Non-pigmented ciliary epithelial cell (primary cell): ENCODE results near the gene LRRK1.

Experiments
- DNase-seq: peaks from one replicate; pipeline ENCODE4 v3.0.0-alpha.2; 2010; ENCODE audit warnings: low read depth

The LRRK1 gene

DNA sequence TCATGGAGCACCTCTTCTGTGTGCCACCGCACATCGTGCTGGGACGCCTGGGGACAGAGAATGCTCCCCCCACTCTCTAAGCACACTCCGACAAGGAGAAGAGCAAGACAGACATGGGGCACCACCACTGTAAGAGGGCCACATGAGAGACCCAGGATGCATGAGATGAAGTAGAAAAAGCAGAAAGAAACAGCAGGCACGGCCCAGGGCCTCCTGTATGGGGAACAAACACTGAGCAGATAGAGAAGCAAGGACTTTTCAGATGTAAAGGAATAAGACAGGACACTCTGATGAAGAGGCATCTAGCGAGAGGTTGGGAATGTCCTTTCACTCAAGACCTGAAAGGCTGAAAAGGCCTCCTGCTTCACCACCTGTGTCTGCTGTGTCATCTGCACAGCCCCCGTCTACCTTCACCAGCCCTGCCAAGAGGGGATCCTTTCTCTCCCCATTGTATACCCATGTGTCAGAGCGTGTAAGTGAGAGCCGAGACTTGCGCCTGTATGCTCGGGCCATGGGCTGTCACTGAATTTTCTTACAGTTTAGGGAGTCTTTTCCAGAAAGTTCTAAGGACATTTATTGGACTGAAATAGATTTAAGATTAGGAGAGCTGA, 125.6 kb downstream of the LRRK1 start:
- DNase-seq, result no peak

DNA sequence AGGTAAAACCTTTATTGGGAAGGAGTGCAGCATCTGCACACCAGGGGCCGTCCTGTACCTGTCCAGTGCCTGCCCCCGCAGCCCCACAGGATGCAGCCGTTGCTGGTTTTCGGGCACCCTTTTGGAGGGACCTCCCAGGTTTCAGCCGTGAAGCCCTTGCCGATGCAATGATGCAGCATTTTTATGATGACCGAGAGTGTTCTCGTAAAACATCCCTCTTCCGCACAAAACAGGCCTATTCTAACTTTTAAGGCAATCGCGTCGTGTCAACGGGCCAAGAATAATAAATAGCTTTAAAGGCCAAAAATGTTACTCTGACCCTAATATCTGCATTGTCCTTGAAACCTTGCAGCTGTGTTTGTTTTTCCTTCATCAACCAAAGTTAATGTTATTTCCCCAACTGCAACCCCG, 126.1 kb downstream of the LRRK1 start:
- no peak for DNase-seq

DNA sequence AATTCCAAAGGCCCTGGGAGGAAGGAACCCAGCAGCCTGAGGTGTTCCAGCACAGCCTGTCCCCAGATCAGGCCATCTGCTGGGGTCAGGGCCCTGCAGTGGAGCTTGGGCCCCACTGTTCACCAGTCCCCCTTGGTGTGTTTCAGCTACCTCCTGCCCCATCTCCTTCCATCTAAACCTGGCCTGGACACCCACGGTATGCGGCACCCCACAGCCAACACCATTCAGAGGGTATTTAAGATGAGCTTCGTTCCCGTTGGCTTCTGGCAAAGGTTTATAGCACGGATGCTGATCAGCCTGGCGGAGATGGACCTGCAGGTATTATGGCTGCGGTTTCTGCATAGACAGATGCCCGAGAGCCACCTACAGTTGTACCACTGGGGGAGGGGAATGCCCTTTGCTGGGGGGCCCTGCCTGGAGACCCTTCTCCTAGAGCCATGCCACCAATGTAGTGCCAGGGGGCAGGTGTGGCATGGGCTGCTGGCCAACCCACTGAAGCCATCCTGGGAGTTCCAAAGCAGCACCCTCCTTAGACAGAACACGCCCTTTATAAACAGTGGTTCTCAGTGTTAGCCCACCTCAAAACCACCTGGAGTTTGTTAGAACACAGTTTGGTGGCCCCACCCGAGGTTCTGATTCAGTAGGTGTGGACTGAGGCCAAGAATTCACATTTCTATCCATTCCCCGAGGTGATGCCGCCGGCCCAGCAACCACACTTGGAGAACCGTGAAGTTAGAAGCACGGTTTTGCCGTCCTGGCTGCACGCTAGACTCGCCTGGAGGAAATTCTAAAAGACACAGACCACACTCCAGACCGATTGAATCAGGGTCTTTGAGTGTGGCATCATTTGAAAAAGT, 126.9 kb downstream of the LRRK1 start:
- DNase-seq, result no peak

DNA sequence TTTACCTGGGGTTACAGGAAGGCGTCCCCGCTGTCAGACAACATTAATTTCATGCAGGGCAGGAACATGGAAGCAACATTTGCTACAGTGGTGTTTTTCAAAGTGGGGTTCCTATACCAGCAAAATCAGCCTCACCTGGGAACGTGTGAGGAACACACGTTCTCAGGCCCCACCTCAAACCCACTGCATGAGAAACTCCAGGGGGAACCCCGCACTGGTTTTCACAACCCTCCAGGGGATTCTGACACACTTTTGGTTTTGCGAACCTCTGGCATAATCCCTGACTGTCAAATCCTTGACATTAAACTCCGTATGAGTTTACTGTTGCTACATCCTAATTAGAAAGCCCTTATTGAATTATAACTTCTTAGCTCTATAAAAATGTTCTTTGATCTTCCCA, 127.7 kb downstream of the LRRK1 start:
- no peak for DNase-seq

DNA sequence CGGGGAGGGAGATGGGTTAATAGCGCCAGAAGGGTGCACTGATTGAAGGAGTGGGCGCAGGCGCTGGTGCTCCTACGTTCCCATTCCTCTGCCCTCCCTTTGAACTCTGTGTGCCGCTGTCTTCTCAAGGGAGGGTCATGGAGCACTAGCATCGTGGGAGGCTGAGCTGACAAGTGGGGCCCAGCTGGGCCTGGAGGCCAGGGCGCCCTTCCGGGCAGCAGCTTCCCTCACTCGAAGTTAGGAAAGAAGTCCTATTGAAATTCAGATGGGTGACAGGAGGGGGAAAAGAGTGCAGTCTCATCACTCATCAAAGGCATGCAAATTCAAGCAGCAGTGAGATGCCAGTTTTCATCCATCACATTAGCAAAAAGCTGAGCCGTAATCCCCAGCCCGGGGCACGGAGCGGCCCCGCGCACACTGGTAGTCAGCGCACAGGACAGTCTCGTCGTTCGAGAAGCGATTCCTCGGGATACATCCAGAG, 128.2 kb downstream of the LRRK1 start:
- no peak for DNase-seq

DNA sequence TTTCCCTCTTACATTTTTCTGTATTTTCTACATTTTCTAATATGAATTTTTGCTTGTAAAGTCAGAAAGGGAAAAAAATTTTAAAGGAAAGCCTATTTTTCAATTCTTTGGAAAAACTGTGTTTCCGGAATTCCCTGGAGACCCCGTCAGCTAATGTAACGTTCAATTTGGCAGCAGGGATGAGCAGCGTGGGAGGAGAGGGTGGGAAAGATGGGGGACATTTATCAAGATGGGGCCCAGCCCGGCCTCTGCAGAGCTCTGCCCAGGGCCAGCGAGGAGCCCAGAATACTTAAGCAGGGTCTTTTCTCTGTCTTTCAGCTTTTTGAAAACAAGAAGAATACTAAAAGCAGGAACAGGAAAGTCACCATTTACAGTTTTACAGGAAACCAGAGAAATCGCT, 129.0 kb downstream of the LRRK1 start:
- no peak for DNase-seq

DNA sequence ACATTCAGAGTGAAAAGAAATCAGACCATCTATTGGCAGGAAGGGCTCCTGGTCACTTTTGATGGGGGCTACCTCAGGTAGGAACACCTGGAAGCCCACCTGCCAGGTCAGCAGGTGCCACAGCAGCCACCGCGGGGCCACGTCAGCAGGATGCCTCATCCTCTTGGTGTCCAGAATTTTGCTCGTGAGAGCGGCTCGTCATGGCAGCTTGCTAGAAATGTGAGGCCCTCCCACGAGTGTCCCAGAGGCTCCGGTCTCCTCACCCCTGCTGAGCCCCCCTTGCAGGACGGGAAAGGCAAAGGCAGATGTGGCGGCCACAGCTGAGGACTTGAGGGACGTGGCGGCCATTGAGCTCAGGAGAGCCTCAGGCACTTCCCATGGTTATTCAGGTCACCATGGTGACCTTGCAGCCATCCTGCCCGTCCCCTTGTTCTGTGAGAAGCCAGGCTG, 129.4 kb downstream of the LRRK1 start:
- no peak for DNase-seq

DNA sequence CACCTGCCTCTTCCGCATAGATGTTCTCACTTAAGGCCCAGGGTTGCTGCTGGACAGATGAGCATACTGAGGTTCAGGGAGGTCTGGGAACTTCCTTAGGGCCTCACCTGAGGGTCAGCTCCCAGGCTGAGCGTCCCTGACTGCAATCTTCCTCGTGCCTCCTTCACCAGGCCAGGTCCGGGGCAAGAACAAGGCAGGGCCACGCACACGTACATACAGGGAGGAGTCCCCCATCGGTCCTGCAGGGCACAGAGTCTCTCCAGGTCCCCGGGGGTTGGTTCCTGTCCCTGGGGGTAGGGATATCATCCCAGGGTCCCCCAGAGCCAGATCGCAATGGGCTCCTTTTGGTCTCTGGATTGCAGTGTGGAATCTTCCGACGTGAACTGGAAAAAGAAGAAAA, 130.1 kb downstream of the LRRK1 start:
- DNase-seq, result no peak

DNA sequence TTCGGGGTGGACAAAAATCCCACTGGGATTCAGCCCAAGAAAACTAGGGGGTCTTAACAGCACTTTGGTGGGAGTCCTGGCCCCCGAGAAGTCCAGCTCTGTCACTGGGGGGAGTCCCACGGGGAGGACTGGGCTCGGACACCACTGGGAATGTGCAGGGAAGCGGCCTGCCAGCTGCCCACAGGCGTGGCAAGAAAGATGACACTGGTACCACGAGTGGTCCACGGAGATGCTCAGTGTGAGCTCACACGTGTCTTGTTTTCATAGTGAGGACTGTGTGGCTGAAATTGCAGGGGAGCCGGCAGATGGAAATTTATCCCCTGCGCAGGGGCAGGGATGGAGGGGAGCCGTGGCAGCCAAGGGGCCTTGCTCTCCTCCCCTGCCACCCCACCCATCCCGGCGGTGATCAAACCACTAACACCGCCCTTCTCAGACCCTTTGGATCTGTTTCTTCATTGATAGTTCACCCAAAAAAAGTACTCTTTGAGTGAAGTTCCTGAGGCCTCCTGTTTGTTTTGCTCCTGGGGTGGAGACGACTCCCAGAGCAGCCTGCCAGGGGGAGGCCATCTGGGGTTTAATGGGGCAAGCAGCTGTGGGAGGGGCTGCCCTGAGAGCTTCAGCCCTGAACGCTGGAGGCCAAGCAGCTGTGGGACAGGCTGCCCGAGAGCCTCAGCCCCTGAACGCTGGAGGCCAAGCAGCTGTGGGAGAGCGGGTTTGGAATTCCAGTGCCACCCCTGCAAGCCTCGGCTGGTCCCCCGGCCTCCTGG, 130.9 kb downstream of the LRRK1 start:
- DNase-seq, result no peak

DNA sequence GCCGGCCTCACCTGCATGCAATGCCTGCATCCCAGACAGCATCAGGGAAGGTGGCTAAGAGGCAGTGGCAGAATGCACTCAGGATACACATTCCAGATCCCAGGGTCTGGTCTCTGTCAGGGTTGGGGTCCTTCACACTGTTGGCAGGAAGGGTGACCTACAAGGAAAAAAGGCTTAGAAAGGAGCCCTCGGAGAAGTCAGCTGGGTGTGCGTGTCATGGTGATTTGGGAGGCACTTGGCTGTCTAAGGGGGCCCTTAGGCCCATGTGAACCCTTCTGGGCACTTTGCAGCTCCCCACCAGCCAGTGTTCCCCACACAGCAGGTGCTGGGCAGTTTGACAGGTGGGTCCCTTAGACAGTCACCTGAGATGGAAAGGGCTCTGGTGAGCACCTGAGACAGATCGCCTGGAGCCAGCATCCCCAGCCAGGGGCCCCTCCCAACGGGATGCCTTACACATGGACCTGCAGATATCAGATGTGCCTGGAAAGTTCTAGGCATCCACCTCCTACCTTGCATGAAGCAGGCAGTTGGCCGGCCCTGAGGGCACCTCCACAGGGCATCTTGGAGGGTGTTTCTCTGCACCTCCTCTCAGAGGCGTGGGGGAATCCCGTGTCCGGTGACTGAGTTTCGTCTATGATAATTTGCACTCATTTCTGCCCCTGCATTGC, 131.6 kb downstream of the LRRK1 start:
- DNase-seq, result no peak

DNA sequence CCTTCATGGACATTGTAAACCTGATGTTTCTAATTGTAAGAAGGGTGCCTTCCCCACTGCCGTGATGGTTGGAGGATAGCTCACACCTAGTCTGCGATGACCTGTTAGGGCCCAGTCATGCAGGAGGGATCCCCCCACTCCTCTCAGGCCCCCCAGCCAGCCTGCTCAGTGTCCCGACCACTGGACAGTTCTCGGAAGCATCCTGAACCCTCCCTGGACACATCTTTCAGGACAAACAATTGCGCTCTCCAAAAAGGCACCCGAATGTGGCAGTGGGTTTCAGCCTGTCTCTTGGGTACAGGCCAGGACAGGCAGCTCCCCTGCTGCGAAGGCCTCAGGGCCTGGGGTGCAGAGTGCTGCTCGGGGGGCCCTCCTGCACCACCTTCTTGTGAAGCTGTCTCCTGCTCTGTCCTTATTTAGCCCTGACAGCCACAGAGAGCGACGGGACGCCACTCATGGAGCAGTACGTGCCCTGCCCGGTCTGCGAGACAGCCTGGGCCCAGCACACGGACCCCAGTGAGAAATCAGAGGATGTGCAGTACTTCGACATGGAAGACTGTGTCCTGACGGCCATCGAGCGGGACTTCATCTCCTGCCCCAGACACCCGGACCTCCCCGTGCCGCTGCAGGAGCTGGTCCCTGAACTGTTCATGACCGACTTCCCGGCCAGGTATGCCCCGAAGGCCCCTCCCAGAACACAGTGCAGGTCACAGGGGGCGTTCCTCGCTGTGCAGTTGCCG, 132.3 kb downstream of the LRRK1 start:
- DNase-seq, result no peak

DNA sequence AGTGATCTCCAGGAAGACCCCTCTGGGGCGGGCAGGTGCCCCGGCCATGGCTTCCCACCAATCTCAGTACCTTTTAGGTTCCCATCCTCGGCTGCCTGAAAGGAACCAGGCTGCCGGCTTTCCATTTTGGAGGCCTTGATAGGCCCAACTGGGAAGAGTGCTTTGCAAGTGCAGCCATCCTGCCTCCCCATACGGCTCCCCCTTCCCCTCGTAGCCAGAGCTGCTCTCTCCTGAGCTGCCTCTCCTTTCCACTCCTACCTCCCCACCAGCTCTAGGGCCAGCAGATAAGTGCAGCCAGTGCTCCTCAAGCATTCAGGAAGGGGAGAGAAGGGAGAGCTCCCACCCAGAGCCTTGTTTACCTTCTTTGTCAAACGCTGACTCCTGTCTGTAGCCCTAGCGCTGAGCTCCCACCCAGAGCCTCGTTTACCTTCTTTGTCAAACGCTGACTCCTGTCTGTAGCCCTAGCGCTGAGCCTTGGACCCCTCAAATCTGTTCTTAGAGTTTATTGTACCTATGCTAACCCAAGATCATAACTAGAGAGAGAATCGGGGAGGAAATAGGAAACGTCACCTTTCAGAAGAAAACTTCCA, 133.0 kb downstream of the LRRK1 start:
- no peak for DNase-seq

DNA sequence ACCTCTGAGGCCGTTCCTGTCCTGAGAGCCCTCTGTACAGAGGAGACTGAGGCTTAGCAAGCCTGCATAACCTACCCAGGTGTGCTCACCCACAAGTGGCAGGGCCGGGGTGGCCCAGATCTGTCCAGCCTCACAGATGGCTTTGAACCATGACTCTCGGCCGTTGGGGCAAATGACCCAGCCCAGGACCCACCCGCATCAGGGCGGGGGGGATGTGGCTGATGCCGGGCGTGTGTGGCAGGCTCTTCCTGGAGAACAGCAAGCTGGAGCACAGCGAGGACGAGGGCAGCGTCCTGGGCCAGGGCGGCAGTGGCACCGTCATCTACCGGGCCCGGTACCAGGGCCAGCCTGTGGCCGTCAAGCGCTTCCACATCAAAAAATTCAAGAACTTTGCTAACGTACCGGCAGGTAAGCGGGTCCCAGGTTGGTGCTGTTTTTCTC, 133.5 kb downstream of the LRRK1 start:
- DNase-seq, result no peak

DNA sequence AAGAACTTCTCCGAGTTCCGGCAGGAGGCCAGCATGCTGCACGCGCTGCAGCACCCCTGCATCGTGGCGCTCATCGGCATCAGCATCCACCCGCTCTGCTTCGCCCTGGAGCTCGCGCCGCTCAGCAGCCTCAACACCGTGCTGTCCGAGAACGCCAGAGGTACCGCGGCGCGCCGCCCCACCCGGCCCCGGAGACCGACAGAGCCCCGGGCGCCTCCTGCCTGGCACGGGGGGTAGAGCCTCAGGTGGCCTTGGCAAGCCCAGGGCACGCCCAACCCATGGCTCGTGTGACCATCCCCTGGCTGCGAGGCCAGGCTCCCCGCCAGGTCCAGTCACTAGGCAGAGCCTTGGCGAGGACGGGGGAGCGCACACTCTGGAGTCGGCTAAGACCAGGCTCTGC, 134.1 kb downstream of the LRRK1 start:
- no peak for DNase-seq

DNA sequence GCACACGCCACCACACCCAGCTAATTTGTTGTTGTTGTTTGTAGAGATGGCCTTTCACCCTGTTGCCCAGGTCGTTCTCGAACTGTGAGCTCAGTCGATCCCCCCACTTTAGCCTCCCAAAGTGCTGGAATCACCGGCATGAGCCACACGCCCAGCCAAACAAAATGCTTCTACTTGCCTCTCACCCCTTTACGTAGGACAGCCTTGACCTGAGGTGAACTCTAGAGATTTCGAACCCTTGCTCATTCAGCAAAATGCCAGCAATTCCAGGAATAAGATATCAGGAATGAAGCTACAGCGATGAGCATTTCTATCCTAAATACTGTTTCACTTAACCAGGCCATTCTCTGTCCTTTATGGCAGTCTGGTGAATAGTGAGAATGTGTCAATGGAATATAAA, 135.0 kb downstream of the LRRK1 start:
- no peak for DNase-seq

DNA sequence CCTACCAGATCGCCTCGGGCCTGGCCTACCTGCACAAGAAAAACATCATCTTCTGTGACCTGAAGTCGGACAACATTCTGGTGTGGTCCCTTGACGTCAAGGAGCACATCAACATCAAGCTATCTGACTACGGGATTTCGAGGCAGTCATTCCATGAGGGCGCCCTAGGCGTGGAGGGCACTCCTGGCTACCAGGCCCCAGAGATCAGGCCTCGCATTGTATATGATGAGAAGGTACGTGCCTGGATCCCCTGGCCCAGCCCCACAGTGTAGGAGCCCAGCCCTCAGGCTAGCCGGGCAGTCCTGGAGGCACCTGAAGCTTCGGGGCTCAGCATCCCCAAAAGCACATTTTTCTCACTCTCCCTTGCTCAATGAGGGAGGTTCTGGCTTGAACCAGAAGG, 135.8 kb downstream of the LRRK1 start:
- no peak for DNase-seq

DNA sequence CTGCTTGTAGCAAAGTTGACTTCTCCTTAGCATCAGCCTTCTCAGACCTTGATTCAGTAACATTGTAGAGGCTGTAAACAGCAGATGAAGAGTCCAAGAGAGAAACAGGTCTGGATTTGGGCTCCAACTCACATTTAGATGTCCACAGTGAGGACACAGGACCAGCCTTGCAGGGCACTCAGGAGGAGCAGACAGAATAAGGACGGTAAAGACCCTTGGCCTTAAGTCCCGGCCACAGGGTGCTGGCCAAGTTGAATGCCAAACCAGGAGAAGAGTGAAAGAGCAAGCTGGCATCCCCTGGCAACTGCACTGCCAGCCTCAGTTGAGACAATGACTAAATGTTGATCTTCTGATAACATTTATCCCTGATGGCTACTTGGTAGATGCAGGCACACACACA, 136.3 kb downstream of the LRRK1 start:
- DNase-seq, result no peak

DNA sequence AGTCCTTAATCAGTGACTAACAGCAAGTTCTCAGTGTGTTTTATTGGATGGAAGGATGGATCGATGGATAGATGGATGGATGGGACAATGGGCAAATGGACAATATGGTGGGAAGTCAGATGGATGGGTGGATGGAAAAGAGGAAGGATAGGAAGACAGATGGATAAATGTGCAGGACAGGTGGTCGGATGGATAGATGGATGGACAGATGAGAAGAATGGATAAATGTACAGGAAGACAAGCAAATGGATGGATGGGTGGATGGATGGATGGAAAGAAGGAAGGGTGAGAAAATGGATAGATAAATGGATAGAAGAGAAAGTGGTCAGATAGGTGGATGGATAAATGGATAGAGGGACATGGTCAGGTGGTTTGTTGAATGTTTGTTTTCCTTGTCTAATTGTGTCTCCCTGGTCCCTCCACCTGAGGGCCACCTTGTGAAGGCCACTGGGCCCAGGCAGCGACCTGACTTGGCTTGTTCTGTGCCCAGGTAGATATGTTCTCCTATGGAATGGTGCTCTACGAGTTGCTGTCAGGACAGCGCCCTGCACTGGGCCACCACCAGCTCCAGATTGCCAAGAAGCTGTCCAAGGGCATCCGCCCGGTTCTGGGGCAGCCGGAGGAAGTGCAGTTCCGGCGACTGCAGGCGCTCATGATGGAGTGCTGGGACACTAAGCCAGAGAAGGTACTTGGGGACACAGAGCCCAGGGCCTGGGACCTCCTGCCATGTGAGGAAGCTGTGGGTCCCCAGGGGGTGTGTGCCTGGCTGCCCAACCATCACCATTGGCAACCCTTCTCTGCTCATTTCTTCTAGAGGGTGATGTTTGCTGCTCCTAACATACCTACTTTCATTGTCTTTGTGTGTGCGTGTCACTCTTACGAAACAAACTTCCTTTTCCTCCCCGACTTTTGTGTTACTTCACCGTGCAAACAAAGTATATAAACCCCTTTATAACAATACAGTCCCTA, 137.5 kb downstream of the LRRK1 start:
- DNase-seq, result no peak

DNA sequence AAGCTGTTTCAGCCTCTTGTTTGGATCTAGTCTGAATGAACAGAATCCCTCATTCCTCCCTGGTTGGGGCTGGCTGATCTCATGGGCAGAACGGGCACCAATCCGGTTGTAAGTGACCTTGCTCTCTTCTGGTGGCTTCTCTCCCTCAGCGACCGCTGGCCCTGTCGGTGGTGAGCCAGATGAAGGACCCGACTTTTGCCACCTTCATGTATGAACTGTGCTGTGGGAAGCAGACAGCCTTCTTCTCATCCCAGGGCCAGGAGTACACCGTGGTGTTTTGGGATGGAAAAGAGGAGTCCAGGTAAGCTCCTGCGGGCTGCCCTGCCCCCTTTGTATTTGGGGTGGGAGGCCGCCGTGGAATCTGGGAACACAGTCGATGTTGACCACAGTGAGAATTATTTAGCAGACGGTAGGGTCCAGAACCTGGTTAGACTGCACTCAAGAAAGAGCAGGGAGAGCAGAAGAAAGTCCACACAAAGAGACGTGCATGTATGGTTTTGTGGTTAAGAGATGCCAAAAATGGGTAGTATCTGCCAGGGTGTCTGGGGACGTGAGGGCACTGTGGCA, 138.8 kb downstream of the LRRK1 start:
- DNase-seq, result no peak

DNA sequence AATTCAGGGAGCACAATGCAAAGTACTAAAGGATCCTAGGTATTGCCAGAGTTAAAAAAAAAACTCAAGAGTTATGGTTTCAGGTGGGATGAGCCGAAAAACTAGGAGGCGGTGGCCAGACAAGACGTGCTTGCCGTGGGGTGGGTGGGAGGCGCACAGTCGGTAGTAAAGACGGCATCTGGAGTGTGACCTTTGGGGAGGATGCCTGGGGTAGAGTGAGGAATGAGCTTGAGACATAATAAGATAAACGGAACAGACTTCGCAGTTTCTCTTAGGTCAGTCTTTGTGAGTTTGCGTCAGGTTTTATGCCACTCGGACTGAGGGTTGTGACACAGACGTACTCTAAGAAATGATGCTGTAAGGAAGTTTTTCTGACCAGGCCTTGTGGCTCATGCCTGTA, 139.6 kb downstream of the LRRK1 start:
- DNase-seq, result no peak
